Kidney tubule cell (primary cell): Measurements from ENCODE around the gene NLRP14.

Experiments
- DNase-seq: peaks from one replicate; pipeline ENCODE4 v3.0.0-alpha.2; 2018; ENCODE audit warnings: low spot score

NLRP14 gene

GRCh38 chr11:7020183-7020917 is at the start of gene NLRP14, which contains the start of gene ZNF214:
Gene NLRP14 (plus strand): TSS chr11:7020479. CDS start chr11:7038587, 18,108 bp downstream.
Gene ZNF214 (minus strand): TSS chr11:7020346. CDS start chr11:7002835, 17,511 bp downstream.
- peak; percentile 92 for DNase-seq

- no peak for DNase-seq
These were observed 40.9 kb upstream of the NLRP14 start for GRCh38 chr11:6979365-6979764.

GRCh38 chr11:6986487-6986886 is 33.8 kb upstream of the NLRP14 start:
- DNase-seq, result no peak

GRCh38 chr11:6988506-6988905 is 31.8 kb upstream of the NLRP14 start:
- DNase-seq, result no peak

GRCh38 chr11:6991227-6991626 is 29.1 kb upstream of the NLRP14 start:
- no peak for DNase-seq

GRCh38 chr11:6992026-6992425 is 28.3 kb upstream of the NLRP14 start:
- DNase-seq, result no peak

GRCh38 chr11:6992457-6993417 is 27.5 kb upstream of the NLRP14 start:
- DNase-seq, result peak; percentile 58

GRCh38 chr11:6995703-6996102 is 24.6 kb upstream of the NLRP14 start:
- no peak for DNase-seq

GRCh38 chr11:7004482-7004881 is 15.8 kb upstream of the NLRP14 start:
- peak; percentile 58 for DNase-seq

- DNase-seq, result no peak
These were observed 6.2 kb upstream of the NLRP14 start for GRCh38 chr11:7014118-7014517.

- DNase-seq, result no peak
These were observed 4.3 kb upstream of the NLRP14 start for GRCh38 chr11:7016011-7016410.

GRCh38 chr11:7019500-7020182 is 638 bp upstream of the NLRP14 start:
- DNase-seq, result peak; percentile 2

GRCh38 chr11:7021318-7021717 is 1.0 kb downstream of the NLRP14 start:
- no peak for DNase-seq

- DNase-seq, result no peak
These were observed 7.9 kb downstream of the NLRP14 start for GRCh38 chr11:7028141-7028540.

- DNase-seq, result no peak
These were observed 10.6 kb downstream of the NLRP14 start for GRCh38 chr11:7030836-7031235.

- DNase-seq, result no peak
These were observed 11.2 kb downstream of the NLRP14 start for GRCh38 chr11:7031471-7031871.

GRCh38 chr11:7032692-7033091 is 12.4 kb downstream of the NLRP14 start:
- DNase-seq, result peak; percentile 34

- DNase-seq, result no peak
These were observed 13.7 kb downstream of the NLRP14 start for GRCh38 chr11:7034019-7034418.

- peak; percentile 42 for DNase-seq
These were observed 26.3 kb downstream of the NLRP14 start for GRCh38 chr11:7046474-7047175.

GRCh38 chr11:7050191-7050590 is 29.9 kb downstream of the NLRP14 start:
- DNase-seq, result no peak

GRCh38 chr11:7056828-7057513 is 36.7 kb downstream of the NLRP14 start:
- DNase-seq, result peak; percentile 54
